Heart left ventricle (tissue), 13 donors: ENCODE results near the gene DDX47.

Experiments
- POLR2A ChIP-seq, 2 donors: fragments of 450-650 bp; IDR thresholded peaks; one replicate each; pipeline ENCODE4 v1.6.1; 2017; ENCODE audit warnings: antibody characterized with exemption in 2 of 2, mild to moderate bottlenecking in 2 of 2, moderate library complexity in 2 of 2
- TF ChIP-seq, protein P1 (sequence below), 12 donors: fragments of 200-600 bp; sonication (generic) in 4 of 12; IDR thresholded peaks; one replicate each; pipeline versions ENCODE4 v1.5.0 to v1.8.0; 2018 to 2022; ENCODE audit warnings: antibody characterized with exemption in 12 of 12, mild to moderate bottlenecking in 5 of 12
- donor health status: ischemic (EF 13 %, LVEDD 7.1; RV severe dilation, severe dysfunction).
- donor health status: DM: no; HTN: yes; CAD: no.
- donor health status: DM: no; HTN: no; CAD: no.
- donor health status: ischemic (EF 25% LVEDD 6.9; RV normal size, moderate dysfunction).
- donor health status: ischemic (EF 25% LVEDD 5.7; RV mildly dilated, moderate dysfunction).
- donor health status: ischemic (EF 35%, LVEDD 5.7; RV mildly dilated, moderate dysfunction).
- donor health status: nonischemic (EF 11% LVEDD 7.7; RV severe dilation, severe dysfunction).
- donor health status: DM: yes; HTN: yes; CAD: no.
- donor health status: PGD.
- donor health status: ischemic (EF 29% LVEDD 5.4; RV normal size, mild dysfunction).
- donor health status: nonischemic (EF 23%, LVEDD 6.1; RV moderate dilation, normal function).

DNA sequence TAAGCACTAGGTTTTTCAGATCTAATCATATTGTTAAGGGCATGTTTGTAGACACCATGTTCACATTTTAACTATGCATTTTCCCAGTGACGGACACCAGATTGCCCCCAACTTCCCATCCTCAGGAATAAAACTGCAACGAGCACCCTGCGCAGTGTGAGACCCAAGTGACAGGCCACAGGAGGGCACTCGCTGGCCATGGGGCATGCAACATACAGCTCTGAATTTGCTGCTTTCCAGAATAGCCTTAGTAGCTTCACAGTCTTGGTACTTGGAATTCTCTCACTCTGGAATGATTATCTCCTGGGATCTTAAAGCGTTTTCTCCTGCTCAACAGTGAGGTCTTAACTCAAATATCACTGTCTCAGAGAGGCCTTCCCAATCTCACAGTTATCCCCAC, 972 bp upstream of the DDX47 start:
- TF ChIP-seq, protein P1, sequence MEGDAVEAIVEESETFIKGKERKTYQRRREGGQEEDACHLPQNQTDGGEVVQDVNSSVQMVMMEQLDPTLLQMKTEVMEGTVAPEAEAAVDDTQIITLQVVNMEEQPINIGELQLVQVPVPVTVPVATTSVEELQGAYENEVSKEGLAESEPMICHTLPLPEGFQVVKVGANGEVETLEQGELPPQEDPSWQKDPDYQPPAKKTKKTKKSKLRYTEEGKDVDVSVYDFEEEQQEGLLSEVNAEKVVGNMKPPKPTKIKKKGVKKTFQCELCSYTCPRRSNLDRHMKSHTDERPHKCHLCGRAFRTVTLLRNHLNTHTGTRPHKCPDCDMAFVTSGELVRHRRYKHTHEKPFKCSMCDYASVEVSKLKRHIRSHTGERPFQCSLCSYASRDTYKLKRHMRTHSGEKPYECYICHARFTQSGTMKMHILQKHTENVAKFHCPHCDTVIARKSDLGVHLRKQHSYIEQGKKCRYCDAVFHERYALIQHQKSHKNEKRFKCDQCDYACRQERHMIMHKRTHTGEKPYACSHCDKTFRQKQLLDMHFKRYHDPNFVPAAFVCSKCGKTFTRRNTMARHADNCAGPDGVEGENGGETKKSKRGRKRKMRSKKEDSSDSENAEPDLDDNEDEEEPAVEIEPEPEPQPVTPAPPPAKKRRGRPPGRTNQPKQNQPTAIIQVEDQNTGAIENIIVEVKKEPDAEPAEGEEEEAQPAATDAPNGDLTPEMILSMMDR (IDR thresholded peaks at IDR 0.05), result no peak
- TF ChIP-seq POLR2A (IDR thresholded peaks at IDR 0.05), result no peak
